ENCODE results near the gene FGA.

The FGA gene

DNA sequence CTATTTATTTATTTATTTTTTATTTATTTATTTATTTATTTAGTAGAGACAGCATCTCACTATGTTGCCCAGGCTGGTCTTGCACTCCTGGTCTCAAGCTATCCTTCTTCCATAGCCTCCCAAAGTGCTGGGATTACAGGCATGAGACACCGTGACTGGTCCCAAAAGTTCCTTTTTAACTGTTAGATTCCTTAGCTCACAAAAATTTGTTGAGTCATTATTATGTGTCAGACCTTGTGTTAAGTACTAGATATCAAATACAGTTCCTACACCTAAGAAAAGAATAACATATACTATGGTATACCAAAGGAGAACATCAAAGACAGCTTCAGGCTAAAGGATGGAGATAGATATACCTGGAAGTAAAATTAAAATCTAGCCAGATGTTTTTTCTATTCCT lies 11.6 kb downstream of the FGA start:
- no peak for DNase-seq

DNA sequence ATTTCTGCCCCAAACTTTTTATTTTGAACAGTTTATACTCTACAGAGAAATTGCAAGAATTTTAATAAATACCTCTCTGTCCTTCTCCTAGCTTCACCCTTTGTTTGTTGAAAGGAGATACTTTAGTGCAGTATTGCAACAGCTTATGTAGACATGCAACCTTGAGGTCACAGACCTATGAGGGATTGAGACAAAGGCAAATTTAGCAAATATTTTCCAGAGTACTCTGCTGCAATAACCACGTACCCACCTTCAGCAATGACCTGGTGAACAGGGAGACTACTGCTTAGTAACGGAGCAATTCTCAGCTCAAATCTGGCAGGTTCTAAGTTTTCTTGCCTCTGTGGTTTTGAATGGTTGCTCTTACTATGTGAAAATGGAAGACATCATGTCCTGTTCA lies 13.2 kb downstream of the FGA start:
- DNase-seq: no peak

GRCh38 chr4:154574311-154574710 lies 16.2 kb downstream of the FGA start:
- DNase-seq: no peak

- DNase-seq: no peak
These were observed 17.2 kb downstream of the FGA start for GRCh38 chr4:154573190-154573870.

GRCh38 chr4:154569584-154569983 lies 21.0 kb downstream of the FGA start:
- DNase-seq: no peak

DNA sequence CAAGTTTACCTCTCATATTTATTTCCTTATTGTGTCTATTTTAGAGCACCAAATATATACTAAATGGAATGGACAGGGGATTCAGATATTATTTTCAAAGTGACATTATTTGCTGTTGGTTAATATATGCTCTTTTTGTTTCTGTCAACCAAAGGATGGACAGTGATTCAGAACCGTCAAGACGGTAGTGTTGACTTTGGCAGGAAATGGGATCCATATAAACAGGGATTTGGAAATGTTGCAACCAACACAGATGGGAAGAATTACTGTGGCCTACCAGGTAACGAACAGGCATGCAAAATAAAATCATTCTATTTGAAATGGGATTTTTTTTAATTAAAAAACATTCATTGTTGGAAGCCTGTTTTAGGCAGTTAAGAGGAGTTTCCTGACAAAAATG lies 21.5 kb downstream of the FGA start:
- no peak for DNase-seq

DNA sequence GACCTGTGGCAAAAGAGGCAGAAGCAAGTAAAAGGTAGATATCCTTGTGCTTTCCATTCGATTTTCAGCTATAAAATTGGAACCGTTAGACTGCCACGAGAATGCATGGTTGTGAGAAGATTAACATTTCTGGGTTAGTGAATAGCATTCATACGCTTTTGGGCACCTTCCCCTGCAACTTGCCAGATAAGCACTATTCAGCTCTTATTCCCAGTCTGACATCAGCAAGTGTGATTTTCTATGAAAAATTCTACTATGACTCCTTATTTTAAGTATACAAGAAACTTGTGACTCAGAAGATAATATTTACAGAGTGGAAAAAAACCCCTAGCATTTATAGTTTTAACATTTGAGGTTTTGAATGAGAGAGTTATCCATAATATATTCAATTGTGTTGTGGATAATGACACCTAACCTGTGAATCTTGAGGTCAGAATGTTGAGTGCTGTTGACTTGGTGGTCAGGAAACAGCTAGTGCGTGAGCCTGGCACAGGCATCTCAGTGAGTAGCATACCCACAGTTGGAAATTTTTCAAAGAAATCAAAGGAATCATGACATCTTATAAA lies 23.8 kb downstream of the FGA start:
- no peak for DNase-seq

- DNase-seq: no peak
These were observed 24.8 kb downstream of the FGA start for GRCh38 chr4:154565704-154566103.

DNA sequence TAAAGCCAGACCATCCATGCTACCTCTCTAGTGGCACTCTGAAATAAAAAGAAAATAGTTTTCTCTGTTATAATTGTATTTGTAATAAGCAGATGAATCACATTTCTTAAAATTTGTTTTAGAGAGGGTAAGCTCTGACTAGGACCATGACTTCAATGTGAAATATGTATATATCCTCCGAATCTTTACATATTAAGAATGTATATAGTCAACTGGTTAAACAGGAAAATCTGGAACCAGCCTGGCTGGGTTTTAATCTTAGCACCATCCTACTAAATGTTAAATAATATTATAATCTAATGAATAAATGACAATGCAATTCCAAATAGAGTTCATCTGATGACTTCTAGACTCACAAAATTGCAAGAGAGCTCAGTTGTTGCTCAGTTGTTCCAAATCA lies 26.2 kb downstream of the FGA start:
- DNase-seq: no peak

DNA sequence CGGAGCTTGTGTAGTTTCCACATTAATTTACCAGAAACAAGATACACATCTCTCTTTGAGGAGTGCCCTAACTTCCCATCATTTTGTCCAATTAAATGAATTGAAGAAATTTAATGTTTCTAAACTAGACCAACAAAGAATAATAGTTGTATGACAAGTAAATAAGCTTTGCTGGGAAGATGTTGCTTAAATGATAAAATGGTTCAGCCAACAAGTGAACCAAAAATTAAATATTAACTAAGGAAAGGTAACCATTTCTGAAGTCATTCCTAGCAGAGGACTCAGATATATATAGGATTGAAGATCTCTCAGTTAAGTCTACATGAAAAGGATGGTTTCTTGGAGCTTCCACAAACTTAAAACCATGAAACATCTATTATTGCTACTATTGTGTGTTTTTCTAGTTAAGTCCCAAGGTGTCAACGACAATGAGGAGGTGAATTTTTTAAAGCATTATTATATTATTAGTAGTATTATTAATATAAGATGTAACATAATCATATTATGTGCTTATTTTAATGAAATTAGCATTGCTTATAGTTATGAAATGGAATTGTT lies 27.8 kb downstream of the FGA start, which contains the start of gene FGB:
Gene FGB (plus strand): TSS at position 315 of the 558 bp plus-strand sequence. CDS start 8 bp downstream, at position 323.
- peak; percentile 12 for DNase-seq

DNA sequence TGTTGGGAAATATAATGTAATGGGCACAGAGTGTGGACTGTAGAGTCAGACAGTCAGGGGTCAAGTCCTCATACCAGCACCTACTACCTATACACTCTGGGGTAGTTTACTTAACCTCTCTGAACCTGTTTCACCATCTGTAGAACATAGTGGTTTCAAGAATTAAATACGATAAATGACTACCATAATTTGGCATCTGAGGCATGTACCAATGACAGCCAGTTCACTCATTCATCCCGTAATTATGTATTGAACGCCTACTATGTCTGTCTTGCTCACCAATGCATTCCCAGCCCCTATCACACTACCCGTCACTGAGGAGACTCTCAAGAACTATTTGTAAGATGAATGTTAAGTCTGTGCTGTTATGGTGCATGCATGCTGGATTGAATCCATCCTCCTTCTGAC lies 29.7 kb downstream of the FGA start:
- DNase-seq: no peak

DNA sequence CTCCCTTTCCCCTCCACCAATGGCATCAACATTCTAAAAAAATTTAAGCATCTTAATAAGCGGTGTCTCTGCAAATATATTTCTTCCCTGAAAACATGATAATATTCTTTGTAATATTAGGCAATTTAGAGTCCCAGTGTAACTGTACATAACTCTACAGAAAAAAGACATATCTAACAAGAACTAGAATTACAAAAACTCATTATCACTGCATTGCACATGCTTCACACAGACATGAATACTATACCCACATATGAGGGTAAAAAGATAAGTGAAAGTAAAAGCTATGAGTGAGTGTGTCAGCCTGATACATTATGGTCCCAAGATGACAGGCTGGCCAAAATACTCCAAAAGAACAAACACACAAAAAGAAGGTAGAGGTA lies 30.1 kb downstream of the FGA start:
- no peak for DNase-seq

- DNase-seq: peak; percentile 84
These were observed 30.8 kb downstream of the FGA start for GRCh38 chr4:154559494-154560418.

DNA sequence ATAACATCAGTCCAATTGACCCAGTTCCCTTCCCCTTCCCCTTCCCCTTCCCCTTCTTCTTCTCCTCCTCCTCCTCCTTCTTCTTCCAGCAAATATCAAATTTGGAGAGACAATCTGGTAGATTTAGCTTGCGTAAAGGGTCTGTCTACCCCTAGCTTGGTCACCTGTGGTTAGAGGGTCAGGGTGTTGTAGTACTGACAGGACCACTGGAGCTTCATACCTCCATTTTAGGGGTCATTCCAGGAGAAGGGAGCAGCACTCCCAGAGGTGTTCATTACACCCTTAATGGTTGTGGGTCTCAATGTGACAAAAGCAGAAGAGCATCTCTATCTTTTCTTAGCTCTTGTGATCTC lies 31.4 kb downstream of the FGA start:
- no peak for DNase-seq

GRCh38 chr4:154551872-154552686 lies 38.5 kb downstream of the FGA start:
- peak; percentile 83 for DNase-seq

- DNase-seq: peak; percentile 96
These were observed 40.4 kb downstream of the FGA start, which contains the start of gene PLRG1 for GRCh38 chr4:154549894-154550790. Gene PLRG1 (minus strand): TSS chr4:154550400. CDS start chr4:154550308, 92 bp downstream.

- DNase-seq: no peak
These were observed 44.9 kb downstream of the FGA start for GRCh38 chr4:154545689-154546088.

GRCh38 chr4:154542271-154542879 lies 48.2 kb downstream of the FGA start:
- no peak for DNase-seq
